Measurements from ENCODE around the gene IGF2BP2. TPM values are rescaled to one million over a fixed set of nuclear protein-coding genes. Genes with fewer than 3 reads are reported as not detected.

Gene IGF2BP2
- total and polyA plus RNA-seq, 11 donors: 5.9 to 21.8 (median 16.8) TPM

DNA sequence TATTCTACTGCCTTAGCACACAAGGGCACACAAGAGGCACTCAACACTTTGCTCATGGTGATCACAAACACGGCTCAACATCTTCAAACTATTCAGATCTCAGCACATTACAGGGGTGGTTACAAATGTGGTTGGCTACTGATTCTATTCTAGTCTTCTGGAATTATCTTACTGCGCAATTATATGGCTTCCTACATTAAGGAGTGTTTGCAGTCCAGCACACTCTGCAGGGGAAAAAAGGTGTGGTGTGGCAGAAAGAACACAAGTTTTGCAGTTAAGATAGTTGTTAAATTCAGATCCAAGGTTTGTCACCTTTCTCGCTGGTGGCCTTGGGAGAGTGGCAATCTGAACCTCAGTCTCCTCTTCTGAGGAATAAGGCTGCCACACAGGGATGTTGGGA, 31.9 kb downstream of the IGF2BP2 start:
- Histone ChIP-seq H3K27me3 (no peaks in the 10 kb centered on the region), H3K36me3 (no peaks in the 10 kb centered on the region)
- 79 to 89% (median 80%) methylated on average over 3 of the region's 3 CpGs for WGBS, 4 donors

DNA sequence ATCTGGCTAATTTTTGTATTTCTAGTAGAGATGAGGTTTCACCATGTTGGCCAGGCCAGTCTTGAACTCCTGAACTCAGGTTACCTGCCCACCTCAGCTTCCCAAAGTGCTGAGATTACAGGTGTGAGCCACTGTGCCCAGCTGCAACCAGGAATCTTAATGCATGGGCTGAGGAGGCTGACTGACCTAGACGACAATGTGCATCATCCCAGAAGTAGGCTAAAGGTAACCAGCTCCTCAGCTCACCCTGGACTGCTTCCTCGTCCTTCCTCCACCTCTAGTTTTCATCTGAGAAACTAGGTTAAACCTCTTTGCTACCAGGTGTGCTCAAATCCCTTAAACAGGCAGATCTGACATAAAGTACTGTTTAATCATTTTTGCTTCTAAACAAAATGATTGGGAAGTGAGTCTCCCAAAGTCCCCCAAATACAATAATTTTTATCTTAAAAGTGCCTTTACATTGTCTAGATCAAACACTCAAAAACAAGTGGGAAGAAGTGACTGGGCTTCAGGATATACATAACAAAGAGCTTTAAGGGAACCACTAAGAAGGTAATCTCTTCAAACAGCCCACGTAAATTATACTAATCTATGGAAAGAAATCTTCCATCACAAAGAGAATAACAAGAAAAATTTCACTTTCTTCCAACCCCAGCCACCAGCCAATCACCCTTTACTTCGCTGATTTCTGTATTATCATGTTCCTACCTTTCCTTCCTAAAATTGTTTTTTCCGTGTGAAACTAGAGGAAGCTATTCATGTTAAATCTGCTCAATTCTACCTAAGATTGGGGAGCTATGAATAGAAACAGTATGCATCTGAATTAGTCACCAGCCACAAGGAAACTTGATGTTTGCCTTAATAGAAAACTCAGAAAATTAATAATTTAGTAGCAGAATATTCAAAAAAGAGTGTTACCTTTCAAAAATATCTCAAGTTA, 34.7 kb downstream of the IGF2BP2 start:
- H3K27ac ChIP-seq: no peak overlapping the region
- DNase-seq (no peak), ATAC-seq (no peak)
- no peaks in the 10 kb centered on the region for H3K9me3 ChIP-seq
- no peak overlapping the region for H3K4me3 ChIP-seq
- WGBS, 4 donors: 65 to 77% (median 74%) methylated on average over 5 of the region's 5 CpGs
- intact Hi-C loops (cut with DNase I): no loop called here
- H3K36me3 ChIP-seq: no peaks in the 10 kb centered on the region
- H3K4me1 ChIP-seq: no peaks in the 10 kb centered on the region
- no peaks in the 10 kb centered on the region for H3K27me3 ChIP-seq
- TF ChIP-seq, protein P1, sequence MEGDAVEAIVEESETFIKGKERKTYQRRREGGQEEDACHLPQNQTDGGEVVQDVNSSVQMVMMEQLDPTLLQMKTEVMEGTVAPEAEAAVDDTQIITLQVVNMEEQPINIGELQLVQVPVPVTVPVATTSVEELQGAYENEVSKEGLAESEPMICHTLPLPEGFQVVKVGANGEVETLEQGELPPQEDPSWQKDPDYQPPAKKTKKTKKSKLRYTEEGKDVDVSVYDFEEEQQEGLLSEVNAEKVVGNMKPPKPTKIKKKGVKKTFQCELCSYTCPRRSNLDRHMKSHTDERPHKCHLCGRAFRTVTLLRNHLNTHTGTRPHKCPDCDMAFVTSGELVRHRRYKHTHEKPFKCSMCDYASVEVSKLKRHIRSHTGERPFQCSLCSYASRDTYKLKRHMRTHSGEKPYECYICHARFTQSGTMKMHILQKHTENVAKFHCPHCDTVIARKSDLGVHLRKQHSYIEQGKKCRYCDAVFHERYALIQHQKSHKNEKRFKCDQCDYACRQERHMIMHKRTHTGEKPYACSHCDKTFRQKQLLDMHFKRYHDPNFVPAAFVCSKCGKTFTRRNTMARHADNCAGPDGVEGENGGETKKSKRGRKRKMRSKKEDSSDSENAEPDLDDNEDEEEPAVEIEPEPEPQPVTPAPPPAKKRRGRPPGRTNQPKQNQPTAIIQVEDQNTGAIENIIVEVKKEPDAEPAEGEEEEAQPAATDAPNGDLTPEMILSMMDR (IDR thresholded peaks at IDR 0.05): no peak
- no peak for TF ChIP-seq POLR2A (IDR thresholded peaks at IDR 0.05)

More for the DNA sequence above, 31.9 kb downstream of the IGF2BP2 start:
- Histone ChIP-seq H3K4me3 (no peak overlapping the region), H3K4me1 (peaks cover 0 to 3% (median 0%) of the 10 kb centered on the region in 12 donors), H3K27ac (no peak overlapping the region), H3K9me3 (no peaks in the 10 kb centered on the region)
- ATAC-seq (no peak), DNase-seq (no peak)
- intact Hi-C loops (cut with DNase I): no loop called here
- no peak for TF ChIP-seq POLR2A (IDR thresholded peaks at IDR 0.05)
- TF ChIP-seq, protein P1 (IDR thresholded peaks at IDR 0.05): no peak

DNA sequence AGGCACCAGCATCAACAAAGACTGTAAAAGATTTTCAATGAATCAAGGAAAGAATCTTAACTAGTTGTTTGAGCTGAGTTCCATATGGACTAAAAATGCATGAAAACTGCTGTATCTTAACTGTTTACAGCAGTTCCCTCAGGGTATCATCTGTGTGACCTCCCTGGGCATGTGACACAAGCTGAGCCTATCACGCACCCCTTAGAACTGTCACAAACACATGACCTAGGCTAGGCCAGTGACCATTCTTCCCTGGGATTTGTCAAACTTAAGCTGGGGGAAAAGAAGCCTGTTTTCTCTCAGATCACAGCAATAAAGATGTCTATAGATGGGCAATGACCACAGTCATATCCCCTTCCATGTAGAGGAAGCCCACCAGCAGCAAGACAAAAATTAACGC, 35.7 kb downstream of the IGF2BP2 start:
- no peaks in the 10 kb centered on the region for H3K36me3 ChIP-seq
- H3K9me3 ChIP-seq: no peaks in the 10 kb centered on the region
- TF ChIP-seq POLR2A (IDR thresholded peaks at IDR 0.05): no peak
- TF ChIP-seq, protein P1 (IDR thresholded peaks at IDR 0.05): no peak
- ATAC-seq: no peak
- 95 to 100% (median 96%) methylated on average over 2 of the region's 2 CpGs for WGBS, 4 donors
- no peak overlapping the region for H3K27ac ChIP-seq
- H3K27me3 ChIP-seq: no peaks in the 10 kb centered on the region
- no peaks in the 10 kb centered on the region for H3K4me1 ChIP-seq
- no peak for DNase-seq
- intact Hi-C loops (cut with DNase I): no loop called here
- H3K4me3 ChIP-seq: no peak overlapping the region

DNA sequence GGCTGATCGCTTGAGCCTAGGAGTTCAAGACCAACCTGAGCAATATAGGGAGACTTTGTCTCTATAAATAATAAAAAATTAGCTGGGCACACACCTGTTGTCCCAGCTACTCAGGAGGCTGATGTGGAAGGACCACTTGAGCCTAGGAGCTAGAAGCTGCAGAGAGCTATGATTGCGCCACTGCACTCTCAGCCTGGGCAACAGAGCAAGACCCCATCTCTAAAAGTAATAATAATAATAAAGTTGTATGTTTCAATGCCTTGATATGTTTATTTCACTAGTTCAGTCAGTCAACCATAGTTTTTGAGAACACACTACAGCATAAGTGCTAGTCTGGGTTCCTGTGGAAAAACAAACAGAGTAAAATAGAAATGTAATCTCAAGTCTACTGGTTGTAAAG, 36.5 kb downstream of the IGF2BP2 start:
- Histone ChIP-seq H3K4me3 (no peak overlapping the region), H3K4me1 (peaks cover 0 to 1% (median 0%) of the 10 kb centered on the region in 12 donors), H3K9me3 (no peaks in the 10 kb centered on the region), H3K36me3 (no peaks in the 10 kb centered on the region), H3K27ac (no peak overlapping the region), H3K27me3 (no peaks in the 10 kb centered on the region)
- no peak for ATAC-seq
- no peak for DNase-seq
- intact Hi-C loops (cut with DNase I): no loop called here
- WGBS, 4 donors: 91 to 98% (median 96%) methylated on average over 2 of the region's 2 CpGs
- TF ChIP-seq, protein P1 (IDR thresholded peaks at IDR 0.05): no peak
- TF ChIP-seq POLR2A (IDR thresholded peaks at IDR 0.05): no peak
